SK-N-SH treated with all-trans-retinoic acid at 6 μM for 48 hours (cell line): ENCODE data around the gene MCRIP2.

Experiments
- ATAC-seq: fragments of 200-7000 bp; cut with Tn5 transposase; 3 replicates; pipeline ENCODE4 v1.9.1; 2020; ENCODE audit warnings: mild to moderate bottlenecking, moderate library complexity
- ARNTL ChIP-seq: fragments of 450-650 bp; formaldehyde crosslinking; IDR thresholded peaks from 2 replicates; pipeline ENCODE4 v1.5.0; 2020; ENCODE audit warnings: low read depth, mild to moderate bottlenecking, moderate library complexity, borderline replicate concordance
- BACH2 ChIP-seq: fragments of 250-450 bp; sonication (Bioruptor Pico); IDR thresholded peaks from 2 replicates; pipeline ENCODE4 v1.9.0; 2021; ENCODE audit warnings: mild to moderate bottlenecking, borderline replicate concordance
- CREB5 ChIP-seq: fragments of 250-450 bp; sonication (Bioruptor Pico); IDR thresholded peaks from 2 replicates; pipeline ENCODE4 v1.5.1; 2020; ENCODE audit warnings: low read depth, mild to moderate bottlenecking, moderate library complexity
- CSDC2 ChIP-seq: fragments of 250-450 bp; sonication (Bioruptor Pico); IDR thresholded peaks from 2 replicates; pipeline ENCODE4 v1.5.0; 2020; ENCODE audit warnings: mild to moderate bottlenecking, moderate library complexity
- CSRNP3 ChIP-seq: fragments of 250-450 bp; sonication (Bioruptor Pico); IDR thresholded peaks from 2 replicates; pipeline ENCODE4 v1.5.1; 2021; ENCODE audit warnings: mild to moderate bottlenecking, moderate library complexity
- GLIS3 ChIP-seq: fragments of 250-450 bp; sonication (Bioruptor Pico); IDR thresholded peaks from 2 replicates; pipeline ENCODE4 v1.5.0; 2020; ENCODE audit warnings: mild to moderate bottlenecking, moderate library complexity
- ISL1 ChIP-seq: fragments of 250-450 bp; sonication (Bioruptor Pico); IDR thresholded peaks from 2 replicates; pipeline ENCODE4 v2.1.2; 2022; ENCODE audit warnings: mild to moderate bottlenecking, moderate library complexity
- OSR1 ChIP-seq: fragments of 250-450 bp; sonication (Bioruptor Pico); IDR thresholded peaks from 2 replicates; pipeline ENCODE4 v1.8.0; 2022; ENCODE audit warnings: moderate library complexity, mild to moderate bottlenecking, inconsistent platforms
- PATZ1 ChIP-seq: fragments of 250-450 bp; sonication (Bioruptor Pico); IDR thresholded peaks from 2 replicates; pipeline ENCODE4 v1.8.0; 2020; ENCODE audit warnings: mild to moderate bottlenecking, moderate library complexity, borderline replicate concordance
- POU6F1 ChIP-seq: fragments of 250-450 bp; sonication (Bioruptor Pico); IDR thresholded peaks from 2 replicates; pipeline ENCODE4 v1.8.0; 2021; ENCODE audit warnings: low read depth, mild to moderate bottlenecking, moderate library complexity, borderline replicate concordance
- PPARA ChIP-seq: fragments of 250-450 bp; sonication (Bioruptor Pico); IDR thresholded peaks from 2 replicates; pipeline ENCODE4 v1.5.0; 2020; ENCODE audit warnings: mild to moderate bottlenecking, borderline replicate concordance
- RARB ChIP-seq: fragments of 250-450 bp; sonication (Bioruptor Pico); IDR thresholded peaks from 2 replicates; pipeline ENCODE4 v1.8.0; 2021; ENCODE audit warnings: mild to moderate bottlenecking, moderate library complexity
- SNAI2 ChIP-seq: fragments of 250-450 bp; sonication (Bioruptor Pico); IDR thresholded peaks from 2 replicates; pipeline ENCODE4 v1.5.0; 2020; ENCODE audit warnings: mild to moderate bottlenecking, moderate library complexity
- TOX ChIP-seq: fragments of 250-450 bp; sonication (Bioruptor Pico); IDR thresholded peaks from 2 replicates; pipeline ENCODE4 v1.8.0; 2021; ENCODE audit warnings: mild to moderate bottlenecking, moderate library complexity, borderline replicate concordance
- TSHZ2 ChIP-seq: fragments of 250-450 bp; sonication (Bioruptor Pico); IDR thresholded peaks from 2 replicates; pipeline ENCODE4 v1.5.0; 2020; ENCODE audit warnings: mild to moderate bottlenecking, moderate library complexity
- ZC3H10 ChIP-seq: fragments of 250-450 bp; sonication (Bioruptor Pico); IDR thresholded peaks from 2 replicates; pipeline ENCODE4 v1.5.1; 2021; ENCODE audit warnings: mild to moderate bottlenecking, moderate library complexity
- ZFP3 ChIP-seq: fragments of 250-450 bp; sonication (Bioruptor Pico); IDR thresholded peaks from 2 replicates; pipeline ENCODE4 v1.5.0; 2020; ENCODE audit warnings: mild to moderate bottlenecking, moderate library complexity
- ZFP30 ChIP-seq: fragments of 450-650 bp; formaldehyde crosslinking; IDR thresholded peaks from 2 replicates; pipeline ENCODE4 v1.5.0; 2022; ENCODE audit warnings: mild to moderate bottlenecking, moderate library complexity
- ZNF565 ChIP-seq: fragments of 450-650 bp; formaldehyde crosslinking; conservative IDR thresholded peaks from 2 replicates; pipeline ENCODE4 v1.5.0; 2020; ENCODE audit warnings: low read depth, mild to moderate bottlenecking, moderate library complexity
- ZNF8 ChIP-seq: fragments of 450-650 bp; formaldehyde crosslinking; IDR thresholded peaks from 2 replicates; pipeline ENCODE4 v1.5.0; 2020; ENCODE audit warnings: mild to moderate bottlenecking, moderate library complexity

Gene MCRIP2

GRCh38 chr16:603933-604332 lies 37.7 kb upstream of the MCRIP2 start:
- ATAC-seq, result no peak
- no peak for TF ChIP-seq ZFP3 (CRISPR knock-in tag)
- no peak for TF ChIP-seq SNAI2 (CRISPR knock-in tag)
- TF ChIP-seq ZNF8 (CRISPR knock-in tag), result no peak
- TF ChIP-seq TOX (CRISPR knock-in tag), result no peak
- no peak for TF ChIP-seq BACH2 (CRISPR knock-in tag)
- TF ChIP-seq TSHZ2 (CRISPR knock-in tag), result no peak
- TF ChIP-seq GLIS3 (CRISPR knock-in tag), result no peak
- TF ChIP-seq ZNF565 (CRISPR knock-in tag), result no peak
- TF ChIP-seq OSR1 (CRISPR knock-in tag), result no peak
- no peak for TF ChIP-seq ARNTL (CRISPR knock-in tag)
- no peak for TF ChIP-seq ISL1 (CRISPR knock-in tag)
- TF ChIP-seq PATZ1 (CRISPR knock-in tag), result no peak
- TF ChIP-seq ZFP30 (CRISPR knock-in tag), result no peak
- no peak for TF ChIP-seq POU6F1
- TF ChIP-seq ZC3H10, result no peak
- no peak for TF ChIP-seq CSRNP3 (CRISPR knock-in tag)
- no peak for TF ChIP-seq RARB (CRISPR knock-in tag)

GRCh38 chr16:606656-607307 lies 34.8 kb upstream of the MCRIP2 start:
- no peak for ATAC-seq
- TF ChIP-seq OSR1 (CRISPR knock-in tag), result no peak
- no peak for TF ChIP-seq RARB (CRISPR knock-in tag)
- no peak for TF ChIP-seq ARNTL (CRISPR knock-in tag)
- TF ChIP-seq TSHZ2 (CRISPR knock-in tag), result no peak
- no peak for TF ChIP-seq ZC3H10
- no peak for TF ChIP-seq SNAI2 (CRISPR knock-in tag)
- TF ChIP-seq ZFP3 (CRISPR knock-in tag), result no peak
- TF ChIP-seq PATZ1 (CRISPR knock-in tag), result no peak
- TF ChIP-seq CSRNP3 (CRISPR knock-in tag), result no peak
- TF ChIP-seq PPARA (CRISPR knock-in tag), result no peak
- no peak for TF ChIP-seq GLIS3 (CRISPR knock-in tag)
- no peak for TF ChIP-seq BACH2 (CRISPR knock-in tag)
- no peak for TF ChIP-seq TOX (CRISPR knock-in tag)
- TF ChIP-seq CSDC2 (CRISPR knock-in tag), result no peak
- no peak for TF ChIP-seq ZFP30 (CRISPR knock-in tag)
- no peak for TF ChIP-seq CREB5 (CRISPR knock-in tag)
